SH-SY5Y (cell line): ENCODE results near the gene NRBP1.

ENCODE experiments used
- GATA2 ChIP-seq: IDR thresholded peaks from 2 replicates; pipeline ENCODE4 v1.6.1; 2011; ENCODE audit warnings: mild to moderate bottlenecking, low read depth, low read length
- GATA3 ChIP-seq: IDR thresholded peaks from 2 replicates; pipeline ENCODE4 v1.6.1; 2011; ENCODE audit warnings: low read depth, mild to moderate bottlenecking, low read length, moderate library complexity

Gene NRBP1

DNA sequence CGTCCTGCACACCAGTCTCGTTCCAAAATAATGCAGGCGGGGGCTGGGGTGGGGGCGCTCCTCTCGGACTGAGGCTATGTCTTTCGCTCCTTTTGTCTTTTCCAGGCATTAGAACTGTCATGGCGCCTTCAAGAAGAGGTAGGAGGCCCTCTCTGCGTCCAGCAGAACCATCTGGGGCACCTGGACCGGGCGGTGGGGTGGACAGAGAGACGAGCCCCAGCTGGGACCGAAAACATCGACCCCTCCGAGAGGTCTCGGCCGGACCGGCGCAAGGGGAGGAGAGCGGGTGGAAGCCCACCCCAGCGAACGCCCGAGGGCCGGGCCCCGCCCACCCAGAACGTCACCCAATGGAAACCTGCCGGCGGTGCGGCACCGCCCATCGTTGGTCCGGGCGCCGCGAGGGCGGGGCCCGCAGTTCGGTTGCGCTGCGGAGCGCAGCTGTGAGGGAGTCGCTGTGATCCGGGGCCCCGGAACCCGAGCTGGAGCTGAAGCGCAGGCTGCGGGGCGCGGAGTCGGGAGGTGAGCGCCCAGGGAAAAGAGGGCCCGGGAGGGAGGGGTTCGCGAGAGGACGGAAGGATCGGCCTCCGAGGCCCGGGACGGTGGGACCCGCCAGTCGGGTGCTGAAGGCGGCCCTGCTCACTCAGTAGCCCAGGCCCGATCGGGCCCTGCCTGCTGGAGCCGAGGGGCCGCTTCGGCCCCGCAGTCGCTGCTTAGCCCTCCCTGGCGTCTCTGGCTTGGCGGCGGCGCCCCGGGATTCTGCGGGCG, at the start of gene NRBP1:
TSS of gene NRBP1 (plus strand) at position 419 of the 765 bp plus-strand sequence. CDS start 4,643 bp downstream, outside the sequence.
- TF ChIP-seq GATA3 (no peak), GATA2 (no peak)

- TF ChIP-seq GATA2 (no peak), GATA3 (no peak)
These were observed 49.6 kb upstream of the NRBP1 start for GRCh38 chr2:27378809-27379290.

DNA sequence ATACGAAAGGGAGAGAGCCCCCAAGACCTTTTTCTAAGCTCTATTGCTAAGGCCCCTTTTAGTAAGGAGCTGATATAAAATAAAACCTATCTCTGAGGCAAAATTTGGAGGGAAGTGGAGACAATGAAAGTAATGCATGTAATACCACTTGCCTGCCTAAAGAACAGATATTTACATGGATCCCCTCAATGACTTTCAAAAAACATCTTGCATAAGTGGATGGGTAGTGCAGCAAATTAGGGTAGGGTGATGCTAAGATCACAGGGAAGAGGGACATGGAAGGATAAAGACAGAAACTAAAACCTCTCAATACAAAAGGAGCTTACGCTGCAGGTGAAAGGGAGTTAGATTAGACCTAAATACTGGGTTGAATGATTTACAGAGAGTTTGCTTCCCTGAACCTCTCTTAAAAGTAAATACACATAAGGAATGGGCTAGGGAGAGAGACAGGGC, 49.0 kb upstream of the NRBP1 start:
- no peak for TF ChIP-seq GATA2
- TF ChIP-seq GATA3 = no peak

DNA sequence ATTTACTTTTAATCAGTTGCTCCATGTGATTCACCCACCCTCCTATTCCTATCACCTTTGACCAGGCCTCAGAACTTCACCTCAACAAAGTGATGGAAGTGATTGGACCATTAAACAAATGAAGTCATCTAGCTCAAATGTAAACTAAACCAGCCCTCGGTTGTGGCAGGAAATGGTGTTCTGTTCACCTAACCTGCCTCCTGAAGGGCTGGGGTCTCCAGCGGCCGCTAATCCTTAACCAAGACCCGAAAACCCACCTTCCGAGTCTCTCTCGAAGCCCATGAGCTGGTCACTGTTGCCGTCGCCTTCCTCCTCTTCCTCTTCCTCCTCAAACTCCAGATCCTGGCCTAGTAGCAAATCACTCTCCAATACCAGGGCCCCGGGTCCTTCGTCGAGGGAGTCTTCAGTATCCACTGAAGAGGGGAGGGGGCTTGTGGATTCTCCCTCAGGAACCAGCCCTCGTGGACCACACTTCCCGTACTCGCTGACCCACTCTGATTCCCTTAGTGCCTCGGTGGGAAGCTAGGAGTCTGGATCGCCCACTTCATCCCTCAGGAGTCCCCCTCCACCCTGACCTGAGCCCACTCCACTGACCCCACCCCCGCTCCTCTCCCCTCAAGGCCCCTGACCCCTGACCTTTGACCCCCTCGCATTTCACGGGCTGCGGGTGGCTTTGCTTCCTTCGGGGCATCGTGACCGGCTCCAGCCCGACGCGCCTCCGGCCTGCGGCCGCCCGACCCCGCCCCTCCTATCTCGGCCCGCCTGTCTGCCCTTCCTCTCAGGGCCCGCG, 48.4 kb upstream of the NRBP1 start:
- TF ChIP-seq GATA3 (no peak), GATA2 (no peak)

GRCh38 chr2:27380626-27381545, 47.5 kb upstream of the NRBP1 start, which contains the start of gene ZNF513:
ZNF513 (minus strand) TSS chr2:27380734; CDS start chr2:27380526, 208 bp downstream.
- TF ChIP-seq GATA3 = no peak
- no peak for TF ChIP-seq GATA2

DNA sequence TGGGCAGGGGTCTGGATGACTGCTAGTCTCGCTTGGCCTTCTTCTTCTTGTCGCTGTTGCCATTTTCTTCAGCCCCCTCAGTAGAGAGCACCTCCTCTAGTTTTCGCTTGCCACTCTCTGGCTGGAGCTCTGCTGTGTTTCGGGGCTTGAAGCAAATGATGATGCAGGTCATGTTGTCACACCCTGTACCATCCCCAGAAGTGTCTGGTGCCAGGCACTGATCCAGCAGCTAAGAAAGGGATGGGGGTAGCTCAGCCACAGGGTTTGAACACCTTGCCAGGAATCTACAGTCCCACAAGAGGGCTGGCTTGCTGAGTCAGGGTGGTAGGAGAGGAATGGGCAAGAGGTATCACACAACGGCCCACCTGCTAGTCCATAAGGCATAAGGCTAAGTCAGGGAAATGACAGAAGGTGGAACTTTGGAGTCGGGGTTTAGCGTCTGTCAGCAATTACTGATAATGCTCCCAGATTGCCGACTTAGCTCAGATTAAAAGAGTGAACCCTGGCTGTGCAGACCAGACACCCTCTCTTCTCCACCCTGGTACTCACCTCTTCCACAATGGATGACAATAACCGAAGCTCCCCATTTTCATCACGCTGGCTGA, 46.8 kb upstream of the NRBP1 start:
- TF ChIP-seq GATA3 (no peak), GATA2 (no peak)

- TF ChIP-seq GATA3 (no peak), GATA2 (no peak)
These were observed 37.4 kb upstream of the NRBP1 start for GRCh38 chr2:27390822-27391679.

DNA sequence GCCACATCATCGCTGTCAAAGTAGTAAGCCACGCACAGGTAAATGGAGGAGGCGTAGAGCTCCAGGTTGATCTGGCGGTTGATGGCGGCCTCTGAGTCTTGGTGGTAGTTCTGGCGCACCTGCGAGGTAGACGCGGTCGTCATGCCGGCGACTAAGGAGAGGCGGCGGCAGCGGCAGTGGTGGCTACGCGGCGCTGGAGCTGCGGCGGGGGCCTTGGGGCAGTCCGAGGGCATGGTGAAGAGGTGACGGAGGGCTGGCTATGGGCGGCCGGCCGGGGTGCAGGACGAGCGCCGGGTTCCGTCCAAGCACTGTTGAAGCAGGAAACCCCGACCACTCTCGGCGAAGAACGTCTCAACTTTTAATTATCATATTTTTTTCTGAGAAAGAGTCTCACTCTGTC, 35.2 kb upstream of the NRBP1 start:
- TF ChIP-seq GATA3 = no peak
- no peak for TF ChIP-seq GATA2

DNA sequence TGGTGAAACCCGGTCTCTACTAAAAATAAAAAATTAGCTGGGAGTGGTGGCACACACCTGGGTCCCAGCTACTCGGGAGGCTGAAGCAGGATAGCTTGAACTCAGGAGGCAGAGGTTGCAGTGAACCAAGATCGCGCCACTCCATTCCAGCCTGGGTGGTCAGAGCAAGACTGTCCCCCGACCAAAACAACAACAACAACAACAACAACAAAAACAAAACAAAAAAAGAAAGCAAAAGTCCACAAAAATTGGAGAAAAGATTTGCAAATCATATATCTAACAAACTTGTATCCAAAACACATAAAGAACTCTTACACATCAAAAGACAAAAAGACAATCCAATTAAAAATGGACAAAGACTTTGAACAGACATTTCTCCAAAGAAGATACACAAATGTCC, 29.5 kb upstream of the NRBP1 start:
- TF ChIP-seq GATA2 = no peak
- no peak for TF ChIP-seq GATA3

- TF ChIP-seq GATA2 (no peak), GATA3 (no peak)
These were observed 27.9 kb upstream of the NRBP1 start for GRCh38 chr2:27400348-27401135.

- TF ChIP-seq GATA2 (no peak), GATA3 (no peak)
These were observed 20.5 kb upstream of the NRBP1 start for GRCh38 chr2:27407798-27408491.
